WERI-Rb-1 (cell line): Measurements from ENCODE around the gene ARL15.

ENCODE experiments used
- DNase-seq: peaks from one replicate; pipeline ENCODE4 v3.0.0-alpha.2; 2020
- H3K27ac ChIP-seq: fragments of 250-450 bp; sonication (Bioruptor Pico); 2 replicates; pipeline ENCODE4 v1.5.1; 2020; ENCODE audit warnings: mild to moderate bottlenecking, moderate library complexity
- H3K27me3 ChIP-seq: fragments of 250-450 bp; sonication (Bioruptor Pico); 2 replicates; pipeline ENCODE4 v1.5.1; 2021; ENCODE audit warnings: mild to moderate bottlenecking, low read depth, moderate library complexity; ENCODE audit not compliant: insufficient read depth, severe bottlenecking
- H3K36me3 ChIP-seq: fragments of 250-450 bp; sonication (Bioruptor Pico); 2 replicates; pipeline ENCODE4 v1.5.1; 2020; ENCODE audit warnings: mild to moderate bottlenecking, moderate library complexity
- H3K4me3 ChIP-seq: 2 replicates; pipeline ENCODE4 v1.5.1; 2011; ENCODE audit warnings: low read depth, mild to moderate bottlenecking, control low read depth, low read length
- H3K9me3 ChIP-seq: fragments of 250-450 bp; sonication (Bioruptor Pico); 2 replicates; pipeline ENCODE4 v1.5.1; 2021; ENCODE audit warnings: mild to moderate bottlenecking, moderate library complexity; ENCODE audit not compliant: severe bottlenecking
- CTCF ChIP-seq: IDR thresholded peaks from 2 replicates; pipeline ENCODE4 v1.5.1; 2011; ENCODE audit warnings: low read depth, mild to moderate bottlenecking, control low read depth, inconsistent platforms, low read length

The ARL15 gene

GRCh38 chr5:54177058-54177457 lies 133.3 kb downstream of the ARL15 start:
- DNase-seq = no peak
- H3K27ac ChIP-seq = no peak overlapping the region
- no peaks in the 10 kb centered on the region for H3K27me3 ChIP-seq
- no peak overlapping the region for H3K4me3 ChIP-seq
- no peak for TF ChIP-seq CTCF
- H3K9me3 ChIP-seq = no peaks in the 10 kb centered on the region
- H3K36me3 ChIP-seq = no peaks in the 10 kb centered on the region

GRCh38 chr5:54176066-54176830 lies 134.1 kb downstream of the ARL15 start:
- no peak for TF ChIP-seq CTCF
- Histone ChIP-seq H3K36me3 (no peaks in the 10 kb centered on the region), H3K9me3 (no peaks in the 10 kb centered on the region), H3K4me3 (no peak overlapping the region), H3K27me3 (no peaks in the 10 kb centered on the region), H3K27ac (no peak overlapping the region)
- no peak for DNase-seq

GRCh38 chr5:54173251-54173650 lies 137.1 kb downstream of the ARL15 start:
- H3K27ac ChIP-seq = no peak overlapping the region
- DNase-seq = no peak
- no peaks in the 10 kb centered on the region for H3K9me3 ChIP-seq
- H3K27me3 ChIP-seq = no peaks in the 10 kb centered on the region
- H3K36me3 ChIP-seq = no peaks in the 10 kb centered on the region
- no peak for TF ChIP-seq CTCF
- H3K4me3 ChIP-seq = no peak overlapping the region

- Histone ChIP-seq H3K36me3 (no peaks in the 10 kb centered on the region), H3K27me3 (no peaks in the 10 kb centered on the region), H3K27ac (no peak overlapping the region), H3K4me3 (no peak overlapping the region), H3K9me3 (no peaks in the 10 kb centered on the region)
- no peak for TF ChIP-seq CTCF
- no peak for DNase-seq
These were observed 138.6 kb downstream of the ARL15 start for GRCh38 chr5:54171645-54172384.

GRCh38 chr5:54165687-54166086 lies 144.7 kb downstream of the ARL15 start:
- Histone ChIP-seq H3K27ac (no peak overlapping the region), H3K9me3 (no peaks in the 10 kb centered on the region), H3K36me3 (no peaks in the 10 kb centered on the region), H3K27me3 (no peaks in the 10 kb centered on the region), H3K4me3 (no peak overlapping the region)
- no peak for TF ChIP-seq CTCF
- no peak for DNase-seq

GRCh38 chr5:54162184-54162583 lies 148.2 kb downstream of the ARL15 start:
- Histone ChIP-seq H3K36me3 (no peaks in the 10 kb centered on the region), H3K27me3 (no peaks in the 10 kb centered on the region), H3K4me3 (no peak overlapping the region), H3K27ac (no peak overlapping the region), H3K9me3 (no peaks in the 10 kb centered on the region)
- TF ChIP-seq CTCF = no peak
- no peak for DNase-seq
